Lower leg skin (tissue), 3 donors: ENCODE data around the gene TOR2A.

Experiments
- POLR2A ChIP-seq, 2 donors: fragments of 450-650 bp; IDR thresholded peaks; one replicate each; pipeline ENCODE4 v1.6.1; 2016 to 2017; ENCODE audit warnings: antibody characterized with exemption in 2 of 2, mild to moderate bottlenecking in 1 of 2, moderate library complexity in 1 of 2
- TF ChIP-seq, protein P1 (sequence below), 3 donors: fragments of 450-650 bp; IDR thresholded peaks; one replicate each; pipeline ENCODE4 v1.5.1; 2016; ENCODE audit warnings: antibody characterized with exemption in 3 of 3, mild to moderate bottlenecking in 3 of 3, moderate library complexity in 2 of 3

- TF ChIP-seq, protein P1, sequence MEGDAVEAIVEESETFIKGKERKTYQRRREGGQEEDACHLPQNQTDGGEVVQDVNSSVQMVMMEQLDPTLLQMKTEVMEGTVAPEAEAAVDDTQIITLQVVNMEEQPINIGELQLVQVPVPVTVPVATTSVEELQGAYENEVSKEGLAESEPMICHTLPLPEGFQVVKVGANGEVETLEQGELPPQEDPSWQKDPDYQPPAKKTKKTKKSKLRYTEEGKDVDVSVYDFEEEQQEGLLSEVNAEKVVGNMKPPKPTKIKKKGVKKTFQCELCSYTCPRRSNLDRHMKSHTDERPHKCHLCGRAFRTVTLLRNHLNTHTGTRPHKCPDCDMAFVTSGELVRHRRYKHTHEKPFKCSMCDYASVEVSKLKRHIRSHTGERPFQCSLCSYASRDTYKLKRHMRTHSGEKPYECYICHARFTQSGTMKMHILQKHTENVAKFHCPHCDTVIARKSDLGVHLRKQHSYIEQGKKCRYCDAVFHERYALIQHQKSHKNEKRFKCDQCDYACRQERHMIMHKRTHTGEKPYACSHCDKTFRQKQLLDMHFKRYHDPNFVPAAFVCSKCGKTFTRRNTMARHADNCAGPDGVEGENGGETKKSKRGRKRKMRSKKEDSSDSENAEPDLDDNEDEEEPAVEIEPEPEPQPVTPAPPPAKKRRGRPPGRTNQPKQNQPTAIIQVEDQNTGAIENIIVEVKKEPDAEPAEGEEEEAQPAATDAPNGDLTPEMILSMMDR (IDR thresholded peaks at IDR 0.05), result no peak
- no peak for TF ChIP-seq POLR2A (IDR thresholded peaks at IDR 0.05)
Measured at GRCh38 chr9:127758843-127759242, 23.7 kb upstream of the TOR2A start.
